GM19025 (cell line): ENCODE results near the gene ENTPD7.
"Not testable (repeated sequence)": the region's sequence is repeated elsewhere in the genome, so short reads cannot be mapped to it uniquely, and the experiment has no call there.

Experiments
- ATAC-seq: cut with Tn5 transposase; IDR thresholded peaks from one replicate; pipeline ENCODE4 v1.9.1; 2021; ENCODE audit warnings: mild to moderate bottlenecking, low read depth, moderate library complexity; ENCODE audit not compliant: unreplicated experiment

ENTPD7 gene

DNA sequence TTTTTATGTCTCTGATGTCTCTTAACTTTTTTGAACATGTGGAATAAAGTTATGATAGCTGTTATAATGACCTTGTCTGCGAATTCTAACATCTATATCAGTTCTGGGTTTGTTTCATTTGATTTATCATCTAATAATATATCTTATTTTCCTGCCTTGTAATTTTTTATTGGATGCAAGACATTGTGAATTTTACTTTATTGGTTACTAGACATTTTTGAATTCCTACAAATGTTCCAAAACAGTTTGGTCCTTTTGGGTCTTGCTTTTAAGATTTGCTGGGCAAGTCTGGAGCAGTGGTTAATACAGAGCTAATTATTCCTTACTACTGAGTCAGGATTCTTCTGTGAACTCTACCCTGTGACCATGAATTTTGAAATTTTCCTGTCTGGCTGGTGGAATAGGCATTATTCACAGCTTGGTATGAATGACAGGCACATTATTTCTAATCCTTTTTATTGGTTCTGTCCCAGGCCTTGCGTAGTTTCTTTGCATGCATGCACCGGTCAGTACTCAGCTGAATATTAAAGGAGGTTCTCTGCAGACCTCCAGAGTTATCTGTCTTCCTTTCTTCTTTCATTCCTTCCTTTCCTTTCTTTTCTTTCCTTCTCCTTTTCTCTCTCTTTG is 81.7 kb downstream of the ENTPD7 start:
- ATAC-seq = no peak

DNA sequence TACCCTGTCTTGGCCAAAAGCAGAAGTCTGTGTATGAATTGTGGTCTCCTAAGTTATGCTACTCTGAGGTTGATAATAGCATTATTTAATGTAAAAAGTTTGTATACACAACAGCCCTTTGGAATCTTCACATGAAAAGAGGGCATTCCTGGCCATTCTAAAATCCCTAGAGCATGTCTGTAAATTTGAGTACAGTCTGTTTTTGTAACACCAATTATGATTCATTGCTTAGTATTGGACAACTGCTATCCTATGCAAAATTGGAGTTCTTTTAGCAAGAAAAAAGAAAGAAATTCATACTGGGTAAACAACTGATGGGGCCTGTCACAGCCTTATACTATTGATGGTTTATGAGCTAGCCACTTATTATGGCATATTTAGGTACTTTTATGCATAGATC is 82.9 kb downstream of the ENTPD7 start:
- ATAC-seq = no peak

DNA sequence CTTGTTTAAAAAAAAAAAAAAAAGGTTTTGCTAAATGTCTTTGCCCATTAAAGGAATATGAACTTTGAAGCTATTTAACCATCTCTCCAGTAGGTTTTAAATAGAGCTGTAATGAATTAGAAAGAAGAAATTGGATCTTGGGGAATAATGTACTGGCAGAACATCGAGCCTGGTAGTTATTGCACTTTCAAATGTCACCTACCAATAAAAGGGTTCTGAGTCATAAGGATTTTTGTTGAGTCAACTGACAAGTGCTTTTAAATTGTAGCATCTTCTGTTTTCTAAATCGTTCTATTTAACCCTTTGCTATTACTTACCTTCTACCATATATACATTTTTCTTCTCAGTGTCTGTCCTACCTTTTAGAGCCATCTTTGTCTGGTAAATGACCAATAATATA is 83.4 kb downstream of the ENTPD7 start:
- ATAC-seq = no peak

DNA sequence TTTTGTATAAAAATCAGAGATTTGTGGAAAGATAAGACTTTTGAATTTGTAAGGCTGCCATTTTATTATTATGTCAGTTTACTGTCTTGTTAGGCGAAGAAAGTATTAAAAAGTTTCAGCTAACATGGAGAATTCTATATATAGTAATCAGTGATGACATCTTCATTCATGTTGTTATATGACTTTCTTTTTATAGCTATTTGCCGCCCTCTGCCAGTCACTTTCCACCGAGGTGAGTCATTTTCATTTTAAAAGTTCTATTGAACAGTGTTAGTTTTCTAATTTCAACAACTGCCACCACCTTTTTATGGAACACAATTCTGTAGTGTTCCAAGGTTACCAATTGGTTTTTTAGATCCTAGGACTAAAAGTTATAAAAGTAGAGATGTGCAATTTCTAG is 84.5 kb downstream of the ENTPD7 start:
- no peak for ATAC-seq

DNA sequence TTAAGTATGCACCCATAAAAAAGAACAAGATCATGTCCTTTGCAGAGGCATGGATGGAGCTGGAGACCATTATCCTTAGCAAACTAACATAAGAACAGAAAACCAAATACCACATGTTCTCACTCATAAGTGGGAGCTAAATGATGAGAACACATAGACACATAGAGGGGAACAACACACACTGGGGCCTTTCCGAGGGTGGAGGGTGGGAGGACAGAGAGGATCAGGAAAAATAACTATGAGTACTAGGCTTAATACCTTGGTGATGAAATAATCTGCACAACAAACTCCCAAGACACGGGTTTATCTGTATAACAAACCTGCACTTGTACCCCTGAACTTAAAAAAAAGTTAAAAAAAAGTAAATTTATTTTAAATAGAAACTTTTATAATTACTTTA is 86.9 kb downstream of the ENTPD7 start:
- ATAC-seq = not testable (repeated sequence)

DNA sequence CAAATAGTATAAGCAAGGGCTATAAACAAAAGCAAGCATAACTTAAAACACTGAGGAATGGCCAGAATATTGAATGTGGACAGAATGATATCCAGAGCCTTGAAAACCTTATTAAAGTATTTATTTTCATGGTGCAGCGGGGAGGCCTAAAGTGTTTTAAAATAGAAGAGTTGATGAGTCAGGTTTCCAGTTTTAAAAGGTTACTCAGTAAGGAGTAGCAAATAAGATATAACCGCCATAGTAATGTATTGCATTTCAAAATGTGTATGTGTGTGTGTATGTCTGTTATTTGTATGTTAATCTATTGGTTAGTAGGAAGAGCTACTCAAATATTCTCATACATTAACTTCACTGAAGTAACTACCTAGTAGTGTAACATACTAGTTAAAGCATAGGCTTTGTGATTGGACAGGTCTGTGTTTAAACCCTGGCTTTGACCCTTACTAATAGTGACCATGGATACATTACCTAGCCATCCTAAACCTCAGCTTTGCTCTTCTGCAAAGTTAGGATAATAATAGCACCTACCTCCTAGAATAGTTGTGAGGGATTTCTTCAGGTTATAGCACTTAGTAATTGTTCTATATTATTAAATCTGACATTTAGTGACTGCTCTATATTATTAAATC is 89.6 kb downstream of the ENTPD7 start:
- no peak for ATAC-seq

DNA sequence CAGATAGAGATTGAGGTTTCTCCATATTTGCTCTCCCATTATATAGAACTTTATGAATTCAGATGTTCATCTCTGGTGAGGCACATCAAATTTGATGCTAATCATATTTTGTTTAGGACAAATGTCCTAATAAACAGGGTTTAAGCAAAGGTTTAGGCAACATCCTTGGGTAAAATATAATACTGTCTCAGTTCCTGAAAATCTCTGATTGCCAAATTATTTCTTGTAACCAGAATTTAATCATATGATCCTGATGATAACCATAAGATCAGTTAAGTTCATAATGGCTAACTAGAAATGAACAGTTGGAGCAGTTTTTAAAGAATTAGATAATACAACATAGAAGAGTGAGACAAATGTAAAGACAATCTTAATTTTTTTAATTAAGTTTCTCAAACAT is 91.3 kb downstream of the ENTPD7 start:
- no peak for ATAC-seq

DNA sequence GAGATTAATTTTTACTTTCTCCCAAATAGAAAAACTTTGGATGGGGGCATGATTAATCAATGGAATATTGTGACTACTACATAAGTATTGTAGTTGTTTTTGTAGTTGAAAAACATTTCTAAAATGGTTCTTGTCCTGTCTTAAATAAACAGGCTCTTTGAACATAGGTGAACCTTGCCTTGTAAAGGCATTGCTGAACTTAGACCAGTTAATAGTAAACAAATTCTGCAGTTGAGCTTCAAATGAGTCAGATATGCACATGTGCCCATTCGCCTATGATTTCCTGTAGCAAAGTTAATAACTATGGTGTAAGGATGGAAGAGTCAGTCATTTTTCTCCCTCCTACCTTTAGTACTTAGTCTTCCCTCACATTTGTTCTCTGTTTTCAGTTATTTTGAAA is 95.4 kb downstream of the ENTPD7 start:
- ATAC-seq = no peak
